ENCODE results near the gene TUBB3. TPM values are rescaled to one million over a fixed set of nuclear protein-coding genes. Genes with fewer than 3 reads are reported as not detected.
A peak's percentile ranks its signal among the peaks of the same experiment; 100 is the strongest.

Gene TUBB3
- total RNA-seq, 4 donors from 2014 or later: 5.3 to 11.8 (median 9.1) TPM

GRCh38 chr16:89918453-89919347 lies 4.4 kb upstream of the TUBB3 start, which contains the start of gene MC1R:
Gene MC1R (plus strand): TSS chr16:89918862. CDS start chr16:89919259, 397 bp downstream.
- 0% methylated on average over 6 of the region's 23 CpGs; no CpG with 5 or more reads in 1 of the 2 donors for WGBS, 2 donors (ENCODE audit: low coverage in 1 of 2)
- peaks cover 0 to under 1% of the 10 kb centered on the region in 2 donors for H3K36me3 ChIP-seq
- peaks cover 0 to 51% (median 37%) of the 10 kb centered on the region in 3 donors for H3K4me1 ChIP-seq

GRCh38 chr16:89919535-89920406 lies 3.4 kb upstream of the TUBB3 start:
- H3K27ac ChIP-seq: no peak overlapping the region
- no peak for TF ChIP-seq POLR2AphosphoS5 (IDR thresholded peaks at IDR 0.05)
- TF ChIP-seq EP300 (IDR thresholded peaks at IDR 0.05): no peak
- TF ChIP-seq POLR2A (IDR thresholded peaks at IDR 0.05): no peak
- TF ChIP-seq CTCF (IDR thresholded peaks at IDR 0.05): no peak
- no peak overlapping the region for H3K4me3 ChIP-seq
- 91 to 96% methylated on average over 5 to 23 of the region's 52 CpGs for WGBS, 2 donors (ENCODE audit: low coverage in 1 of 2)
- H3K4me1 ChIP-seq: peaks cover 0 to 62% (median 39%) of the 10 kb centered on the region in 3 donors
- no peaks in the 10 kb centered on the region for H3K9me3 ChIP-seq
- H3K27me3 ChIP-seq: peaks cover 68% of the 10 kb centered on the region
- ATAC-seq: no peak
- no peaks in the 10 kb centered on the region for H3K36me3 ChIP-seq

More at GRCh38 chr16:89918453-89919347, 4.4 kb upstream of the TUBB3 start, which contains the start of gene MC1R:
- TF ChIP-seq CTCF (IDR thresholded peaks at IDR 0.05) (peak in 3 of 4 experiments; percentile 22 to 43 (median 40)), POLR2AphosphoS5 (IDR thresholded peaks at IDR 0.05) (no peak)
- Histone ChIP-seq H3K27ac (peak within 1 kb of the TSS in 2 of 4 donors; percentile 27 to 41), H3K9me3 (no peaks in the 10 kb centered on the region), H3K4me3 (peak within 1 kb of the TSS in 1 of 2 donors; percentile 40), H3K27me3 (peaks cover 57% of the 10 kb centered on the region)
- ATAC-seq: no peak

GRCh38 chr16:89920723-89921122 lies 2.4 kb upstream of the TUBB3 start:
- Histone ChIP-seq H3K9me3 (no peaks in the 10 kb centered on the region), H3K27me3 (peaks cover 77% of the 10 kb centered on the region), H3K36me3 (no peaks in the 10 kb centered on the region), H3K4me1 (peaks cover 0 to 69% (median 39%) of the 10 kb centered on the region in 3 donors), H3K4me3 (no peak overlapping the region), H3K27ac (peak overlapping the region in 1 of 4 donors; percentile 84)
- ATAC-seq: no peak
- TF ChIP-seq EP300 (IDR thresholded peaks at IDR 0.05) (no peak), POLR2AphosphoS5 (IDR thresholded peaks at IDR 0.05) (no peak), CTCF (IDR thresholded peaks at IDR 0.05) (no peak), POLR2A (IDR thresholded peaks at IDR 0.05) (no peak)
- WGBS, 2 donors (ENCODE audit: low coverage in 1 of 2): 46% methylated on average over 3 of the region's 6 CpGs; no CpG with 5 or more reads in 1 of the 2 donors

- H3K4me3 ChIP-seq: no peak overlapping the region
These were observed 1.9 kb upstream of the TUBB3 start for GRCh38 chr16:89921131-89921701.

More at GRCh38 chr16:89921131-89921701, 1.9 kb upstream of the TUBB3 start:
- H3K4me1 ChIP-seq: peaks cover 0 to 74% (median 44%) of the 10 kb centered on the region in 3 donors
- H3K27me3 ChIP-seq: peaks cover 82% of the 10 kb centered on the region
- WGBS, 2 donors (ENCODE audit: low coverage in 1 of 2): 30% methylated on average over 2 of the region's 14 CpGs; no CpG with 5 or more reads in 1 of the 2 donors
- H3K36me3 ChIP-seq: no peaks in the 10 kb centered on the region
- no peak for ATAC-seq
- H3K9me3 ChIP-seq: no peaks in the 10 kb centered on the region
- H3K27ac ChIP-seq: peak overlapping the region in 3 of 4 donors; percentile 76 to 87 (median 84)
- TF ChIP-seq EP300 (IDR thresholded peaks at IDR 0.05) (no peak), POLR2AphosphoS5 (IDR thresholded peaks at IDR 0.05) (no peak), POLR2A (IDR thresholded peaks at IDR 0.05) (no peak), CTCF (IDR thresholded peaks at IDR 0.05) (no peak)

Measured in gastroesophageal sphincter (tissue), 4 donors.